MM.1S (cell line): ENCODE measurements around the gene TRPV5.

Experiments used
- DNase-seq: peaks from one replicate; pipeline ENCODE4 v3.0.0-alpha.2; 2015
- H2AFZ ChIP-seq: fragments of 300-600 bp; sonication (generic); 2 replicates; pipeline ENCODE4 v1.6.0; 2016; ENCODE audit warnings: antibody characterized with exemption, low read length
- H3F3A ChIP-seq: fragments of 300-600 bp; sonication (generic); 2 replicates; pipeline ENCODE4 v1.6.1; 2016; ENCODE audit warnings: mild to moderate bottlenecking, antibody characterized with exemption, low read length, moderate library complexity, mixed read lengths; ENCODE audit not compliant: insufficient read depth
- H3K27ac ChIP-seq: fragments of 300-600 bp; sonication (generic); 2 replicates; pipeline ENCODE4 v1.5.1; 2016; ENCODE audit warnings: mild to moderate bottlenecking, low read length
- H3K27me3 ChIP-seq: fragments of 300-600 bp; sonication (generic); replicated peaks from 2 replicates; pipeline ENCODE4 v1.6.0; 2016; ENCODE audit warnings: low read length; ENCODE audit not compliant: insufficient read depth
- H3K36me3 ChIP-seq: fragments of 300-600 bp; sonication (generic); replicated peaks from 2 replicates; pipeline ENCODE4 v1.6.1; 2016; ENCODE audit warnings: mild to moderate bottlenecking, low read length, mixed read lengths; ENCODE audit not compliant: insufficient read depth
- H3K4me1 ChIP-seq: fragments of 300-600 bp; sonication (generic); 2 replicates; pipeline ENCODE4 v1.6.1; 2016; ENCODE audit warnings: low read length, mixed read lengths
- H3K4me2 ChIP-seq: fragments of 300-600 bp; sonication (generic); 2 replicates; pipeline ENCODE4 v1.6.0; 2016; ENCODE audit warnings: low read depth, low read length
- H3K4me3 ChIP-seq: fragments of 300-600 bp; sonication (generic); 2 replicates; pipeline ENCODE4 v1.5.1; 2016; ENCODE audit warnings: low read length, mixed read lengths
- H3K79me2 ChIP-seq: fragments of 300-600 bp; sonication (generic); 2 replicates; pipeline ENCODE4 v1.6.1; 2016; ENCODE audit warnings: mixed run types, low read length, mixed read lengths
- H3K9ac ChIP-seq: fragments of 300-600 bp; sonication (generic); 2 replicates; pipeline ENCODE4 v1.6.1; 2016; ENCODE audit warnings: low read length, mixed read lengths
- H3K9me2 ChIP-seq: fragments of 300-600 bp; sonication (generic); replicated peaks from 2 replicates; pipeline ENCODE4 v1.6.1; 2016; ENCODE audit warnings: mild to moderate bottlenecking, low read length, mixed read lengths; ENCODE audit not compliant: insufficient read depth
- H3K9me3 ChIP-seq: fragments of 300-600 bp; sonication (generic); replicated peaks from 2 replicates; pipeline ENCODE4 v1.6.1; 2016; ENCODE audit warnings: mild to moderate bottlenecking, low read length, mixed read lengths; ENCODE audit not compliant: insufficient read depth
- H4K20me1 ChIP-seq: fragments of 300-600 bp; sonication (generic); 2 replicates; pipeline ENCODE4 v1.6.1; 2016; ENCODE audit warnings: mild to moderate bottlenecking, low read length, moderate library complexity, mixed read lengths; ENCODE audit not compliant: insufficient read depth
- CTCF ChIP-seq: fragments of 300-600 bp; sonication (generic); IDR thresholded peaks from 2 replicates; pipeline ENCODE4 v1.5.1; 2016; ENCODE audit warnings: antibody characterized with exemption, low read length, mixed read lengths
- EZH2 ChIP-seq: fragments of 300-600 bp; sonication (generic); optimal IDR thresholded peaks from 2 replicates; pipeline ENCODE3; 2017; ENCODE audit warnings: low read depth, mild to moderate bottlenecking, antibody characterized with exemption, low read length, mixed read lengths
- EZH2phosphoT487 ChIP-seq: fragments of 300-600 bp; sonication (generic); IDR thresholded peaks from 2 replicates; pipeline ENCODE4 v1.6.1; 2018; ENCODE audit warnings: antibody characterized with exemption, low read length

Gene TRPV5

GRCh38 chr7:142917447-142917846 lies 16.1 kb downstream of the TRPV5 start:
- H3K4me1 ChIP-seq: no peaks in the 10 kb centered on the region
- H3K36me3 ChIP-seq: no peaks in the 10 kb centered on the region
- H3K27ac ChIP-seq: no peak overlapping the region
- no peak overlapping the region for H3K4me3 ChIP-seq
- H4K20me1 ChIP-seq: no peaks in the 10 kb centered on the region
- no peak overlapping the region for H3K9ac ChIP-seq
- no peaks in the 10 kb centered on the region for H3K9me2 ChIP-seq
- TF ChIP-seq EZH2phosphoT487 (no peak), EZH2 (no peak), CTCF (no peak)
- no peak overlapping the region for H3K4me2 ChIP-seq
- no peak overlapping the region for H2AFZ ChIP-seq
- no peaks in the 10 kb centered on the region for H3K9me3 ChIP-seq
- no peaks in the 10 kb centered on the region for H3F3A ChIP-seq
- no peak for DNase-seq
- H3K27me3 ChIP-seq: no peaks in the 10 kb centered on the region
- H3K79me2 ChIP-seq: no peaks in the 10 kb centered on the region

GRCh38 chr7:142916508-142916907 lies 17.0 kb downstream of the TRPV5 start:
- no peaks in the 10 kb centered on the region for H3F3A ChIP-seq
- no peaks in the 10 kb centered on the region for H4K20me1 ChIP-seq
- no peaks in the 10 kb centered on the region for H3K9me3 ChIP-seq
- H3K4me2 ChIP-seq: no peak overlapping the region
- H2AFZ ChIP-seq: no peak overlapping the region
- no peak overlapping the region for H3K4me3 ChIP-seq
- TF ChIP-seq EZH2phosphoT487: no peak
- TF ChIP-seq CTCF: no peak
- TF ChIP-seq EZH2: no peak
- H3K27me3 ChIP-seq: no peaks in the 10 kb centered on the region
- no peaks in the 10 kb centered on the region for H3K36me3 ChIP-seq
- no peaks in the 10 kb centered on the region for H3K4me1 ChIP-seq
- H3K9me2 ChIP-seq: no peaks in the 10 kb centered on the region
- no peak for DNase-seq
- H3K9ac ChIP-seq: no peak overlapping the region
- no peak overlapping the region for H3K27ac ChIP-seq
- no peaks in the 10 kb centered on the region for H3K79me2 ChIP-seq

- H3K4me3 ChIP-seq: no peak overlapping the region
- no peaks in the 10 kb centered on the region for H3K4me1 ChIP-seq
- H3K9me3 ChIP-seq: no peaks in the 10 kb centered on the region
- H3K36me3 ChIP-seq: no peaks in the 10 kb centered on the region
- H3K9ac ChIP-seq: no peak overlapping the region
- no peaks in the 10 kb centered on the region for H3K79me2 ChIP-seq
- no peaks in the 10 kb centered on the region for H4K20me1 ChIP-seq
- no peak for DNase-seq
- TF ChIP-seq EZH2 (no peak), CTCF (no peak), EZH2phosphoT487 (no peak)
- H2AFZ ChIP-seq: no peak overlapping the region
- no peaks in the 10 kb centered on the region for H3K9me2 ChIP-seq
- H3K27me3 ChIP-seq: no peaks in the 10 kb centered on the region
- no peak overlapping the region for H3K27ac ChIP-seq
- H3F3A ChIP-seq: no peaks in the 10 kb centered on the region
- H3K4me2 ChIP-seq: no peak overlapping the region
Measured at GRCh38 chr7:142915315-142915714, 18.2 kb downstream of the TRPV5 start.
